ENCODE data around the gene CYP4A22.

- TF ChIP-seq EP300 (IDR thresholded peaks at IDR 0.05; ENCODE audit: borderline replicate concordance in 1 of 2, low read depth in 1 of 2, low read length in 1 of 2) (no peak), CTCF (IDR thresholded peaks at IDR 0.05) (no peak), FOXM1 (IDR thresholded peaks at IDR 0.05; ENCODE audit: low read depth) (no peak)
- TF ChIP-seq, protein P1, sequence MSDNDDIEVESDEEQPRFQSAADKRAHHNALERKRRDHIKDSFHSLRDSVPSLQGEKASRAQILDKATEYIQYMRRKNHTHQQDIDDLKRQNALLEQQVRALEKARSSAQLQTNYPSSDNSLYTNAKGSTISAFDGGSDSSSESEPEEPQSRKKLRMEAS (IDR thresholded peaks at IDR 0.05; ENCODE audit: low read depth) = no peak
Measured at GRCh38 chr1:47181955-47182675, 44.9 kb downstream of the CYP4A22 start.

All from SK-N-SH (cell line).